ENCODE results near the gene SERPINA9.
"Not testable (repeated sequence)": the region's sequence is repeated elsewhere in the genome, so short reads cannot be mapped to it uniquely, and the experiment has no call there.

The SERPINA9 gene

DNA sequence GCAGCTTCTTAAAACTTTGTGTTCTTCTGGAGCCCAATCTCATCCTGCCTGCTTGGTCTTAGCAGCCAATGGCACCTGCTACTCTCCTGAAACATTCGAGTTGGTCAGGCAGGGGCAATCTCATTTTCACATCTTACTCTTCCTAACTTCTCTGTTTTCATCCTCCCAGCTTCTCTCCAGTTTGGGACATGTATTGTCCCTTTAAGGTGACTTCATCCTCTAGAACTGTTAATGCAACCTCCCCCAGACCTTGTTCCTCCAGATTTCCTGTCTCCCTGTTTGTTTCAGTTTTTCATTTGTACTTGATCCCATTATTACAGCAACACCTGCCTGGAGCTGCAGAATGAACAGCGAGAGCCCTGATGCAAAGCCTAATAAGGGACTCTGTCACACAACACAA lies 54.7 kb downstream of the SERPINA9 start:
- no peak for DNase-seq

GRCh38 chr14:94417497-94418205 lies 58.3 kb downstream of the SERPINA9 start:
- not testable (repeated sequence) for DNase-seq
